ENCODE data around the gene RIMBP2.

The RIMBP2 gene

GRCh38 chr12:130435331-130435730, 280.8 kb downstream of the RIMBP2 start:
- DNase-seq, result no peak
- in situ Hi-C loops (cut with MboI; ENCODE audit: low pct_unique_long_range_greater_than_20kb, low sequenced_read_pairs), result no loop called here

- in situ Hi-C loops (cut with MboI; ENCODE audit: low pct_unique_long_range_greater_than_20kb, low sequenced_read_pairs), result no loop called here
- no peak for DNase-seq
These were observed 281.5 kb downstream of the RIMBP2 start for GRCh38 chr12:130434560-130434959.

GRCh38 chr12:130433834-130434233, 282.3 kb downstream of the RIMBP2 start:
- in situ Hi-C loops (cut with MboI; ENCODE audit: low pct_unique_long_range_greater_than_20kb, low sequenced_read_pairs), result no loop called here
- no peak for DNase-seq

DNA sequence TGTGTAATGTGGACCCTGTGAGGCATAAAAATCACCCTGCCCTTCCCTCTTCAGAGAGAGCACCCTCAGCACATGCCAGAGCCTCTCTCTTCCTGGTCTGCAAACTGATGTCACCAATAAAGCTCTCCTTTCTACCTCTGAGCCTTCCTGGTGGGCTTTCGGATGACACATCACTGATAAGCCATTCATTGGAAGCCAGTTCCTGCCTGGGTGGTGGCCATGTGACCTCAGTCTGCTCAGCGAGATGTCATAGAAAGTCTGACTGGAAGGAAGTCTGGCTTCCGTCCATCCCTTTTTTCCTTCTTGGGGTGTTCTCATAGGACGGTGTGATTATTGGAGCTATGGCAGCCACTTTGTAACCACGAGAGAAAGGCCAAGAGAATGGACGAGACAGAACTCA, 282.7 kb downstream of the RIMBP2 start:
- no peak for DNase-seq
- in situ Hi-C loops (cut with MboI; ENCODE audit: low pct_unique_long_range_greater_than_20kb, low sequenced_read_pairs), result no loop called here

- in situ Hi-C loops (cut with MboI; ENCODE audit: low pct_unique_long_range_greater_than_20kb, low sequenced_read_pairs), result no loop called here
- no peak for DNase-seq
These were observed 284.9 kb downstream of the RIMBP2 start for GRCh38 chr12:130431176-130431575.

DNA sequence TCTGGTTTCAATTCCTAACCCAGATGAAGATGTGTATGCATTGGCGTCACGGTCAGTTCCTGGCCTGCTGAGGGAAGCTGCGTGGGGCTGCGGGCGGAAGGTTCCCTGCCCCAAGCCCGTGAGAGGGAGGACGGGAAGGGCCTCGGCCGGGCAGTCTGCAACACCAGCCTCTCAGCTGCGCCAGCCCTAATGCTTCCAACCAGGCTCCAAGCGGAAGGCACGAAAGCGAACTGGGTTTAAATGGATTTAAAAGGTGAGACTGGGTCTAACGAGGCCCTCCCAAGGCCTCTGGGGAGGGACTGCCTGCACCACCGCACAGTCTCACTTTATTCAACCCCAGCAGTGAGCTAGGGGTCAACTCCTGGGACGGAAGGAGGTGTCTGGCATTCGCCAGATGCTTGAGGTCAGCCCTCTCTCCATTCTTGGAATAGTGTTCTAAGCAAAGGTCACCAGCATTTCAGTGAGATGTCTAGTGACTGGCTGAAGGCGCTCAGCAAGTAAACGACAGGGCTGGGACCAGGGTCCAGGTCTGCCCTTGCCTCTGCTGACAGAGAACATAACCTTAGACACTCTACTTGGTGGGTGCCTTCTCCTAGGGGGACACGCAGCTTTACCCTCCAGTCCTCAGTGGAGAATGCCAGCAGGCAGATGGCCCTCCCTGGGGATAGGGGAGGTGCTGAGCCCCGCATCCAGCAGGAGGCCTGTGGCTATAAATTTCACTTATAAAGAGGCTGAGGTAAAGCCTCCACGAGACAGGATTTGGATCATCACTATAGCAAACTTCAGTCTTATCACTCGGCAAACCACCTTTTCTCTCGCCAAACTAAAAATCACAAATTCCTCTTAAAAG, 286.2 kb downstream of the RIMBP2 start:
- no peak for DNase-seq
- in situ Hi-C loops (cut with MboI; ENCODE audit: low pct_unique_long_range_greater_than_20kb, low sequenced_read_pairs), result no loop called here

DNA sequence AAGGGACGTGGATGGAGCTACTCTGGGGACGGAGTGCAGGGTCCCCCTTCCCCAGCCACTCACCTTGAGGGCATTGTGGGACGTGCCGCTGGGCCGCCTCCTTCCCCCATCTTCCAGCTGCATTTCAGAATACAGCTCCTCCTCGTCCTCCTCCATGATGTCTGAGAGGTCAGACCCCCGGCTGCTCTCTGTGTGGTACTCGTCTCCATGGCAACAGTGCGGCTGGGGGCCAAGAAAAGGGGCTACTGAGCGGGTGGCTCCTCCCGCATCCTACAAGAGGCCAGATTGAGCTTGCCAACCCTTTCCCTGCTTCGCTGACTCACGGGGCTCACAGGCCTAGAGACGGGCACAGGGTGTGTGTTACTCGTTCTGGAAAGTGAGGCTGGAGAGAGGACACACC, 288.0 kb downstream of the RIMBP2 start:
- in situ Hi-C loops (cut with MboI; ENCODE audit: low pct_unique_long_range_greater_than_20kb, low sequenced_read_pairs), result no loop called here
- no peak for DNase-seq

GRCh38 chr12:130427381-130427887, 288.7 kb downstream of the RIMBP2 start:
- no peak for DNase-seq
- in situ Hi-C loops (cut with MboI; ENCODE audit: low pct_unique_long_range_greater_than_20kb, low sequenced_read_pairs), result no loop called here

DNA sequence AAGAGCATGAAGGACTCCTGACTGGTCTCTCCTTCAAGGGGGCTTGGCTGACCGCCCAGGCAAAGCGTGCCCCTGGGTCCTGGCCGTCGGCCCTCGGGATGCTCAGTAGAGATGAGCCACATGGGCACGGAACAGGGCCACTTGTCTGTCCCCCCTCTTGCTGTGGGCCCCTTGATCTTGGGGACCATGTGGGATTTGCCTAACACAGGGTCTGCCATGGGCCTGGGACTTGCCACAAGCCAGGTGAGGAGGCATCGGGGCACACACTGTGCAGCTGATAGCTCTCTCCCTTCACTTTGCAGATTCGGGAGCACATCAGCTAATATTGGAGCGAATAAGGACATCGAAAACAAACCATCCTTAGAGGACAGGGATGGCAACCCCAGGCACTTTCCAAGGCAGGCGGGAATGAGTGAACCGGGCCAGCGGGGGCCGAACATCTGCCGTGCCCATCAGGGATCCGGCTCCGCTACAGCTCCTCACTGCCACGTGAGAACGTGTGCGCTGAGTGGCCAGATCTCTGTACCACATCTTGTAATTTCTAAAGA, 290.3 kb downstream of the RIMBP2 start:
- DNase-seq, result no peak
- in situ Hi-C loops (cut with MboI; ENCODE audit: low pct_unique_long_range_greater_than_20kb, low sequenced_read_pairs), result no loop called here

GRCh38 chr12:130424858-130425697, 291.0 kb downstream of the RIMBP2 start:
- in situ Hi-C loops (cut with MboI; ENCODE audit: low pct_unique_long_range_greater_than_20kb, low sequenced_read_pairs), result no loop called here
- DNase-seq, result no peak

DNA sequence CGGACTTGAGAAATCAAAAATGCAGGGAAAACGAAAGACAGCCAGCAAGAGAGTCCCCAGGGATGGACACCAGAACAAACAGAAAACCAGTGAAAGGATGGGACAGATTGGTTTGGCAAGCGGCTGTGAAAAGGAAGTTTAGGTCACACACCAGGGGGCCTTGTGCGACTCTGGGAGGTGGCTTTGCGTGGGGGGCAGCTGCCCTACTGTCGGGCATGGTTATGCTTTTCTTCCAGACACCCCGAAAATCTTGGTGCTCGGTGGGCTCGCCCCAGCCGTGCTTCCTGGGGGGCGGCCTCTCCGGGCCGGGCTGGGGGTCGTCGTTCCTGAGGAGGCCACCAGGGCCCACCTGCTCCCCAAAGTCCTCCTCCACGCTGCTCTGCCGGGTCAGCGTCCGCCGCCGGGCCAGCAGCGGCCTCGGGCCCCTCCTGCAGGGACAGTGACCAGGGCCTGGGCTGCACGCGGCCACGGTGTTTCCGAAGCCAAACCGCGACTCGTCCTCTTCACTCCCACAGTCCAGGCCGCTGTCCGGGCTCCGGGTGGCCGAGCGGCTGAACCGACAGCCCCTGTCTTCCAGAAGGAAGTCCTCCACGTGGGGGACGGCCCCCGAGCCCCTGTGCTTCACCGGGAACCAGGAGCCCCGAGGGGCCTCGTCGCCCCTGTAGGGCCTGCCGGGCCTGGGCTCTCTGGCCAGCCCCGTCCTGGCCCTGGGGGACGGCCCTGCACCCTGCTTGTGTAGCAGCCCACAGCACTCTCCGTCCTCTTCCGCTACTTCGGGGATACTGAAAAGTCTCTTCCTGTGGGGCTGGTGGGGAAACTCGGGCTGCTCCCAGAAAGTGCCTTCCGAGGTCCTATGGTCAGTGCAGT, 291.9 kb downstream of the RIMBP2 start:
- in situ Hi-C loops (cut with MboI; ENCODE audit: low pct_unique_long_range_greater_than_20kb, low sequenced_read_pairs), result no loop called here
- no peak for DNase-seq

- in situ Hi-C loops (cut with MboI; ENCODE audit: low pct_unique_long_range_greater_than_20kb, low sequenced_read_pairs), result no loop called here
- no peak for DNase-seq
These were observed 293.0 kb downstream of the RIMBP2 start for GRCh38 chr12:130423136-130423535.

DNA sequence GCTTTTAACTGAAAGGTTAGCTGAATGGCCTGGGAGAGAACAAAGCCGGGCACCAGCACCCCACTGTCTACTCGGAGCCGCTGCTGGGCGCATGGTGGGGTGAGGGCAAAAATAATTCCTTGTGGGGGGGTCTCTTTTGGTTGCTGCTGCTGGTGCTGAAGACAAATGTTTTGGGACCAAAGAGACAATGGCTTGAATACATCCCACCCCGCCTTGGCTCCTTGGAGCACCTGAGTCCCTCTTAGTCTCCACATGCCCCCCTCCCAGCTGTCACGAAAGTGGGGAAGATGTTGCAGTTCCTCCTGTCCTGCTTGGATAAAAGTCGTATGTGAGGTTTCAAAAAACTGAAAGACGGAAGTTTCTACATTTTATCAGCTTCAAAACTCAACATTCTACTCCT, 293.4 kb downstream of the RIMBP2 start:
- in situ Hi-C loops (cut with MboI; ENCODE audit: low pct_unique_long_range_greater_than_20kb, low sequenced_read_pairs), result no loop called here
- no peak for DNase-seq

- in situ Hi-C loops (cut with MboI; ENCODE audit: low pct_unique_long_range_greater_than_20kb, low sequenced_read_pairs), result no loop called here
- no peak for DNase-seq
These were observed 294.2 kb downstream of the RIMBP2 start for GRCh38 chr12:130421896-130422295.

DNA sequence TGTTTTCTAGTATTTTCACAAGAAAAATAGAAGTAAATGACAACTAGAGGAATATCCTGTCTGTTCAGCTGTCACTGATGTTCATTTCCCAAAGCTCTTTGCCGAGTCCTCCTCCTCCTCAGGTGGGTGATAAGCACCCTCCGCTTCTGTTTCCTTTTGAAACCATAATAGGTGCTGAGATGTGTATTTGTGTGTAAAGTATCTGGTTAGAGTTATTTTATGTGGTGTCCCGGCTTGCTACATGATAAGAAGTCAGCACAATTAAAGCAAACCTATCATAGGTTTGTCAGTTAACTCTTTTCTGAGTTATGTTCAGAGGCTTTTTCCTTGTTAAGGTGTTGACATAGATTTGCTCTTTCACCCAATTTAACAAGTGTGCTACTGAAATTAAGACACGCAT, 296.0 kb downstream of the RIMBP2 start:
- no peak for DNase-seq
- in situ Hi-C loops (cut with MboI; ENCODE audit: low pct_unique_long_range_greater_than_20kb, low sequenced_read_pairs), result no loop called here

- in situ Hi-C loops (cut with MboI; ENCODE audit: low pct_unique_long_range_greater_than_20kb, low sequenced_read_pairs), result no loop called here
- DNase-seq, result no peak
These were observed 297.0 kb downstream of the RIMBP2 start for GRCh38 chr12:130419116-130419515.

DNA sequence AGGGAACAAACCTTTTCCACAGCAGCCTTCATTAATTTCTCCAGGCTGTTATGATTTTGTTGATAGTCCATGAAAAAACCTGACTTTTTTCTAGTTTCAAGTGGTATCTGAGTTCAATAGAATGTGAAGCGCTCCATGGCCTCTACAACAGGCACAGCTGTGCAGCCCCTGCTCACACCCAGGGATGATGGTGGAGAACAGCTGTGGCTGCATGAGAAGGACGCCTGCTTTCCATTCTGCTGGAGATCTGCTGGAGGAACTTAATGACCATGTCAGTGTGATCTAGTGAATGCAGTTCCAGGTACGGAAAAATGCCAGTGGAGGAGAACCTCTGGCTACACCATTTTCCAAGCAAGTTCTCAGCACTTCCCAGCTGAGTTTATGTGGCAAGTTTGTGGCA, 297.8 kb downstream of the RIMBP2 start:
- in situ Hi-C loops (cut with MboI; ENCODE audit: low pct_unique_long_range_greater_than_20kb, low sequenced_read_pairs), result no loop called here
- DNase-seq, result no peak

GRCh38 chr12:130414381-130414780, 301.7 kb downstream of the RIMBP2 start:
- DNase-seq, result no peak
- in situ Hi-C loops (cut with MboI; ENCODE audit: low pct_unique_long_range_greater_than_20kb, low sequenced_read_pairs), result no loop called here

DNA sequence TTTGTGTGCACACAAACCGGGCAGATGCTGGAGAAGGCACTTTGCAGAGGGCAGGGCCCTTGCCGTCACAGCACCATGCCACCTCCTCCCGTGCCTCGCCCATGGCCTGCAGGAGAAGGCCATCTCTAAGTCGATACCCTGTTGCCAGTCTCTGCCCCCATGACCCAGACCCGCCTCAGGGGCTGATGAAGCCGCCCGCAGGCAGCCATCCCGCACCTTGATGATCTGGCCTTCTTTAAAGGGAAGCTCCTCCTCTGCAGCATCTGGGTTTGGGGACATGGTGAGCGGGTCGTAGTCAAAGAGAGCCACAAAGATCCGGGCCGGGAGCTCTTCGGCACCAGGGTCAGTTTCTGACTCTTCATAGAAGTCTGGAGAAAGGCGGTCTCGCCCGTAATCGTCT, 302.2 kb downstream of the RIMBP2 start:
- in situ Hi-C loops (cut with MboI; ENCODE audit: low pct_unique_long_range_greater_than_20kb, low sequenced_read_pairs), result no loop called here
- no peak for DNase-seq
